Neural progenitor cell (in vitro differentiated cells): Measurements from ENCODE around the gene SLC25A26. TPM values are rescaled to one million over a fixed set of nuclear protein-coding genes. Genes with fewer than 3 reads are reported as not detected.

ENCODE experiments used
- DNase-seq: peaks from one replicate; pipeline ENCODE4 v3.0.0-alpha.2; 2016; ENCODE audit warnings: low spot score
- H2AFZ ChIP-seq: fragments of 200-600 bp; sonication (generic); replicated peaks from 2 replicates; pipeline ENCODE4 v1.6.1; 2016; ENCODE audit warnings: antibody characterized with exemption
- H3F3A ChIP-seq: fragments of 200-600 bp; sonication (generic); 2 replicates; pipeline ENCODE4 v1.6.1; 2016; ENCODE audit warnings: antibody characterized with exemption, low read depth
- H3K27ac ChIP-seq: fragments of 200-600 bp; sonication (generic); 2 replicates; pipeline ENCODE4 v1.5.1; 2016; ENCODE audit warnings: mild to moderate bottlenecking
- H3K27me3 ChIP-seq: fragments of 200-600 bp; sonication (generic); 2 replicates; pipeline ENCODE4 v1.6.1; 2016; ENCODE audit warnings: mild to moderate bottlenecking, moderate library complexity
- H3K36me3 ChIP-seq: fragments of 200-600 bp; sonication (generic); 2 replicates; pipeline ENCODE4 v1.5.1; 2016
- H3K4me1 ChIP-seq: fragments of 200-600 bp; sonication (generic); 2 replicates; pipeline ENCODE4 v1.6.1; 2016; ENCODE audit warnings: mixed run types
- H3K4me2 ChIP-seq: fragments of 200-600 bp; sonication (generic); 2 replicates; pipeline ENCODE4 v1.6.1; 2016
- H3K4me3 ChIP-seq: fragments of 200-600 bp; sonication (generic); 2 replicates; pipeline ENCODE4 v1.5.1; 2016
- H3K79me2 ChIP-seq: fragments of 200-600 bp; sonication (generic); 2 replicates; pipeline ENCODE4 v1.6.1; 2016; ENCODE audit warnings: low read depth
- H3K9ac ChIP-seq: fragments of 200-600 bp; sonication (generic); 2 replicates; pipeline ENCODE4 v1.6.1; 2016
- H3K9me3 ChIP-seq: fragments of 200-600 bp; sonication (generic); 2 replicates; pipeline ENCODE4 v1.5.1; 2016; ENCODE audit warnings: low read depth
- H4K20me1 ChIP-seq: fragments of 200-600 bp; sonication (generic); 2 replicates; pipeline ENCODE4 v1.6.1; 2016; ENCODE audit warnings: low read depth
- H3K27ac Mint-ChIP-seq: 3 replicates; pipeline ENCODE4 v1.8.0; 2021; ENCODE audit warnings: mixed read lengths
- H3K27me3 Mint-ChIP-seq: 2 replicates; pipeline ENCODE4 v1.8.0; 2022; ENCODE audit warnings: low read depth, mild to moderate bottlenecking, inconsistent platforms, moderate library complexity, mixed read lengths; ENCODE audit not compliant: insufficient read depth
- H3K36me3 Mint-ChIP-seq: 3 replicates; pipeline ENCODE4 v1.8.0; 2021; ENCODE audit warnings: mixed read lengths
- H3K4me1 Mint-ChIP-seq: 3 replicates; pipeline ENCODE4 v1.8.0; 2021; ENCODE audit warnings: mixed read lengths
- H3K4me3 Mint-ChIP-seq: 3 replicates; pipeline ENCODE4 v1.8.0; 2021; ENCODE audit warnings: mild to moderate bottlenecking, moderate library complexity, mixed read lengths
- H3K9me3 Mint-ChIP-seq: 3 replicates; pipeline ENCODE4 v1.8.0; 2020; ENCODE audit warnings: mixed read lengths
- CTCF ChIP-seq: fragments of 200-600 bp; sonication (generic); IDR thresholded peaks from 2 replicates; pipeline ENCODE4 v1.5.1; 2017; ENCODE audit warnings: antibody characterized with exemption, mild to moderate bottlenecking
- EZH2 ChIP-seq: fragments of 200-600 bp; sonication (generic); IDR thresholded peaks from 2 replicates; pipeline ENCODE4 v1.6.1; 2017; ENCODE audit warnings: antibody characterized with exemption, mild to moderate bottlenecking, moderate library complexity
- EZH2phosphoT487 ChIP-seq: fragments of 200-600 bp; sonication (generic); IDR thresholded peaks from 2 replicates; pipeline ENCODE4 v1.6.1; 2017; ENCODE audit warnings: antibody characterized with exemption
- total RNA-seq: library from RNA; depleted of rRNA; stranded (reverse); fragments of >200 nt; gene quantifications from 2 replicates; pipeline ENCODE4 v1.2.3, GENCODE V29; 2015; ENCODE audit warnings: low replicate concordance

SLC25A26 gene
- total RNA-seq, 1 donor from 2014 or later, result 17.0 TPM

DNA sequence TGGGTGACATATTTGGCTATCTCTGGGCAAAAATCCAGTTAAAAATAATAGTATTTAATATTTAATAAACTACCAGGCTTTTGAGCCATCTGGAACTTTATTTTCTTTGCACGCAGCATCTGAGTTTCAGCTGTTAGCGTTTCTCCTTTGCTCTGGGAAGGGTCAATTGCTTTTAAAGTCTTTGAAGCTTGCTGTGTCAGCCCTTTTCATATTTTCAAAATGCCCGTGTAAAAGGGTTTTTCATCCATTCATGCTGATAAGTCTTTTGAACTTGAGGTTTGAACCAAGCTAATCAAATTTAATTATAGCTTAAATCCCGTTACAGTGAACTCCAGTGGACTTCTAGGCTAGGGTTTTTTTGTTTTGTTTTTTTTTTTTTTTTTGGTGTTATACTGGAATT lies 79.1 kb downstream of the SLC25A26 start:
- Histone ChIP-seq H3K27me3 (no peaks in the 10 kb centered on the region), H3K36me3 (no peaks in the 10 kb centered on the region), H3K79me2 (no peaks in the 10 kb centered on the region), H3K9ac (no peak overlapping the region), H3K4me2 (no peak overlapping the region), H3K9me3 (no peaks in the 10 kb centered on the region), H3K4me3 (no peak overlapping the region), H3F3A (no peaks in the 10 kb centered on the region), H3K27ac (no peak overlapping the region), H4K20me1 (no peaks in the 10 kb centered on the region), H3K4me1 (no peaks in the 10 kb centered on the region), H2AFZ (no peak overlapping the region)
- H3K4me1 Mint-ChIP-seq, result peaks cover 44% of the 10 kb centered on the region
- H3K27ac Mint-ChIP-seq, result no peak overlapping the region
- H3K36me3 Mint-ChIP-seq, result no peaks in the 10 kb centered on the region
- TF ChIP-seq CTCF, result no peak
- TF ChIP-seq EZH2phosphoT487, result no peak
- TF ChIP-seq EZH2, result no peak
- DNase-seq, result no peak
- peaks cover 6% of the 10 kb centered on the region for H3K27me3 Mint-ChIP-seq
- H3K9me3 Mint-ChIP-seq, result no peaks in the 10 kb centered on the region
- no peak overlapping the region for H3K4me3 Mint-ChIP-seq

DNA sequence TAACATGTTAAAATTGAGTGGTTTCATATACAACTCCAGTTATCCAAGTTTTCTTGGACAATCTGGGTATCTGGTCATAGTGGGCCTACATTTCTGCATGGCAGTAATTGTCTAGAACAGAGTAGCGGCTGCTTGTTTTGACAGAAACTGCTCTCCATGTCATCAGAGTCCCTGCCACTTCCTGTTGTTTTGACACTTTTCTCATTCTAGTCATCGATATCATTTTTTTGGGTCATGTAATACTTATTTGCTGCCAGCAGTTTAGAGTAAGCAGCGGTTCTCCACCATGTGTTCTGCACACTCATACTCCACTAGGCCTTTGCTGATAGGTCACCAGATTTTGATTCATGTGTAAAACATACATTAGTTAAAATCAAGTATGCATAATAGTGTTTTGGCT lies 81.5 kb downstream of the SLC25A26 start:
- Mint-ChIP-seq H3K27ac (no peak overlapping the region), H3K36me3 (no peaks in the 10 kb centered on the region), H3K4me1 (peaks cover 43% of the 10 kb centered on the region), H3K4me3 (no peak overlapping the region), H3K9me3 (peaks cover 3% of the 10 kb centered on the region), H3K27me3 (peaks cover 4% of the 10 kb centered on the region)
- no peaks in the 10 kb centered on the region for H3K4me1 ChIP-seq
- no peak overlapping the region for H2AFZ ChIP-seq
- H3K79me2 ChIP-seq, result no peaks in the 10 kb centered on the region
- no peak for TF ChIP-seq EZH2
- TF ChIP-seq CTCF, result no peak
- TF ChIP-seq EZH2phosphoT487, result no peak
- DNase-seq, result no peak
- no peak overlapping the region for H3K9ac ChIP-seq
- H3K9me3 ChIP-seq, result no peaks in the 10 kb centered on the region
- no peaks in the 10 kb centered on the region for H4K20me1 ChIP-seq
- H3K4me2 ChIP-seq, result no peak overlapping the region
- H3K36me3 ChIP-seq, result no peaks in the 10 kb centered on the region
- no peak overlapping the region for H3K4me3 ChIP-seq
- H3K27ac ChIP-seq, result no peak overlapping the region
- H3F3A ChIP-seq, result no peaks in the 10 kb centered on the region
- H3K27me3 ChIP-seq, result no peaks in the 10 kb centered on the region

- no peak for TF ChIP-seq EZH2
- no peak for TF ChIP-seq EZH2phosphoT487
- TF ChIP-seq CTCF, result no peak
- DNase-seq, result no peak
- peaks cover 2% of the 10 kb centered on the region for H3K79me2 ChIP-seq
- Mint-ChIP-seq H3K27me3 (peaks cover 4% of the 10 kb centered on the region), H3K36me3 (no peaks in the 10 kb centered on the region), H3K9me3 (peaks cover 11% of the 10 kb centered on the region), H3K4me3 (no peak overlapping the region), H3K4me1 (peaks cover 31% of the 10 kb centered on the region), H3K27ac (no peak overlapping the region)
- no peak overlapping the region for H3K27ac ChIP-seq
- no peaks in the 10 kb centered on the region for H3K4me1 ChIP-seq
- no peaks in the 10 kb centered on the region for H4K20me1 ChIP-seq
- H3K27me3 ChIP-seq, result no peaks in the 10 kb centered on the region
- no peaks in the 10 kb centered on the region for H3K9me3 ChIP-seq
- no peak overlapping the region for H3K9ac ChIP-seq
- no peak overlapping the region for H2AFZ ChIP-seq
- H3K4me3 ChIP-seq, result no peak overlapping the region
- no peaks in the 10 kb centered on the region for H3F3A ChIP-seq
- no peak overlapping the region for H3K4me2 ChIP-seq
- H3K36me3 ChIP-seq, result no peaks in the 10 kb centered on the region
These were observed 82.7 kb downstream of the SLC25A26 start for GRCh38 chr3:66303491-66303901.
